HPDE6-E6E7 (cell line): ENCODE results near the gene SPNS3.

Source experiments
- DNase-seq: peaks from one replicate; pipeline ENCODE4 v3.0.0; 2011; ENCODE audit warnings: missing footprints; ENCODE audit errors: extremely low spot score

The SPNS3 gene

GRCh38 chr17:4507361-4508111, 73.8 kb downstream of the SPNS3 start:
- no peak for DNase-seq

- no peak for DNase-seq
These were observed 74.5 kb downstream of the SPNS3 start for GRCh38 chr17:4508207-4508606.

DNA sequence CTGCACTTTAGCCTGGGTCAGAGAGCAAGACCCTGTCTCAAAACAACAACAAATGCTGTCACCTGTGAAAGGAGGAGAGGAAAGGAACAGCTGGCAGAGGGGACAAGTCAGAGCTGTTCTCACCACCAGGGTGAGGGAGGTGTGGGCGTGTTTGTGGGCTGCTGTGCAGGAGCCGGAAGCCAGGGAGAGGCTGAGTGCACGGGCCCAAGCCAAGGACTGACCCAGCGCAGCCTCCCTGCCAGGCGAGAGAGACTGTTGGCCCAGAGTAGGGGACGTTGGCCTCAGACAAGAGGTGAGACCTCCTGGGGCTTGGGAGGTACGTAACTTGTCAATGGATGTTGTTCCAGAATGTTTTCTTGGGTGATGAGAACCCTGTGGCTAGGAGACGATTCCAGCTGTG, 75.7 kb downstream of the SPNS3 start:
- DNase-seq = no peak

DNA sequence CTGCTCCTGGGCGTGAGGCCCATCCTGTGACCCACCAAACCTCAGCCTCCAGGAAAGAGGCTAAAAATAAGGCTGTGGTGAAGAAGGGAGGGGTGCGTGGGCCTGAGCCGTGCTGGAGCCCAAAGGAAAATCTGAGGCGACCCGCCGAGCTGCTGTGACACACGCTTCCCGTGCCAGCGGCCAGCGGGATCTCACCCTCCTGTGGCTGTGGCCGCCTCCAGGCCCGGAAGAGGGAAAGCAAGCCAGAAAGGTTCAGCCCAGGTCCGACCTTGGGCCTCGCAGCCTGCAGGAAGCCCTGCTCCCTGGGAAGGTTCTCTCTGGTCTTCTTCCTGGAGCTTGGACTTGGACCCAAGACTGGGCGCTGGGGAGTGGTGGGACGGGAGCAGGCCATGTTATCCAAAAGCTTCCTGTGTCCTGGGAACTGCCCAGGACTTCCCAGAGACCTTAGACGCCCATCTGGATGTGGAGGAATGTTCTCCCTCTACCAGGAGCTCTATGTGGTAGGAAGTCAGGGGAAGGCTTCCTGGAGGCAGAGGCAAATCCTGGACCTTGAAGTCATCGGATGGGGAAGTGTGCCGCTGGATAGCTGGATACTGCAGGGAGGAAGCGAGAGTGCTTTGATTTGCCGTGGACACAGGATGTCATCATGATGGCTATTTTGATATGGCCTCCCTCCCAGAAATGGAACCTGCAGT, 76.3 kb downstream of the SPNS3 start:
- DNase-seq = no peak

GRCh38 chr17:4510618-4510941, 76.8 kb downstream of the SPNS3 start:
- no peak for DNase-seq

DNA sequence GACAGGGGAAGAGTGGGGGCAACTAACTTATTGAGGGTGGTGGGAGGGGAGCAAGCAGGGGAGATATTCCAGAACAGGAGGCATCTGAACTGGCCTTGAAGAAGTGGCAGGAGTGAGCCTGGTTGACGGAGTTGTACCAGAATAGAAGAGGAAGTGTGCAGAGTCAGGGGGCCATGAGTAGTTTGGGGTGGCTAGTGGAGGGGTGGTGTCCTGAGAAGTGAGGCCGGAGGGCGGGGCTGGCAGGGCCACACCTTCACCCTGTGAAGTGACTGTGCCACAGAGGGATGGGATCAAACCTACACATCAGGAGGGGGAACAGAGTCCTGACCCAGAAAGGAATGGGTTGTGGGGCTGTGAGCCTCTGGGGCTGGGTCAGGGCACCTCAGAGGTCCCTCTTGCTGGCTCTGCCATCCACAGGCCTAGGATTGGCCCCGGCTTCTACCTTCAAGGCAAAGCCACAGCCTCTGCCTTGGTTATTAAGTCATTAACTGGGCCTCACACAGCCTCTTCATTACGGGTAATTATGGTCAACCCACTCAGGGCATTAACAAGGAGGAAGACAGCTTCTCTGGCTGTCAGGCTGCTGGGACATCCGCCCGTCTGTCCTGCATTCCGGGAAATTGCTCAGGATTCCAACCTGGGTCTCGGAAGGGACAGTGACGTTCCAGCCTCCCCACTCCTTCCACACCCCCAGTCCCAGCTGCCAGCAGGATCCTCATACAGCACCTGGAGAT, 77.6 kb downstream of the SPNS3 start:
- DNase-seq = no peak

- no peak for DNase-seq
These were observed 78.7 kb downstream of the SPNS3 start for GRCh38 chr17:4512156-4513112.

- DNase-seq = no peak
These were observed 79.6 kb downstream of the SPNS3 start for GRCh38 chr17:4513113-4514032.

- DNase-seq = peak; percentile 63
These were observed 80.5 kb downstream of the SPNS3 start for GRCh38 chr17:4514206-4514605.

- DNase-seq = no peak
These were observed 81.0 kb downstream of the SPNS3 start for GRCh38 chr17:4514779-4515178.

GRCh38 chr17:4515501-4515900, 81.8 kb downstream of the SPNS3 start:
- no peak for DNase-seq

- no peak for DNase-seq
These were observed 83.0 kb downstream of the SPNS3 start for GRCh38 chr17:4516735-4517134.

DNA sequence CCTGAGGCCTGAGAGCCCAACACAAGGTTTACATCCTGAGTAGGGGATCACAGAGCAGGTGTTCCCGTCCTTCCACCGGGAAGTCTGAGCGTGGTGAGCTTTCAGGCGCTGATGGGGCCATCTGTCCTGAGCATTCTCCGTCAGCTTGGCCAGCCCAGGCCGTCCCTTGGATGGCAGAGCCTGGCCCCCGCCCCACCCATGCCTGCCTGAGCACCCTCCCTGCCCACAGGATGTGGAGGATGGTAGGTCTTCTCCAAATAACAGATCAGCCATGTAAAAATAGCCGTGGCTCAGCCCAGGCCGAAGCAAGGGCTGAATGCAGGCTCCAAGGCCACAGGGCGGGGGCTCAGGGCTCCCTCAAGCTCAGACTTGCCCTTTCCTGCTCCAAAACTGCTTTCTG, 85.2 kb downstream of the SPNS3 start:
- DNase-seq = no peak

- DNase-seq = no peak
These were observed 85.6 kb downstream of the SPNS3 start for GRCh38 chr17:4519361-4519788.

DNA sequence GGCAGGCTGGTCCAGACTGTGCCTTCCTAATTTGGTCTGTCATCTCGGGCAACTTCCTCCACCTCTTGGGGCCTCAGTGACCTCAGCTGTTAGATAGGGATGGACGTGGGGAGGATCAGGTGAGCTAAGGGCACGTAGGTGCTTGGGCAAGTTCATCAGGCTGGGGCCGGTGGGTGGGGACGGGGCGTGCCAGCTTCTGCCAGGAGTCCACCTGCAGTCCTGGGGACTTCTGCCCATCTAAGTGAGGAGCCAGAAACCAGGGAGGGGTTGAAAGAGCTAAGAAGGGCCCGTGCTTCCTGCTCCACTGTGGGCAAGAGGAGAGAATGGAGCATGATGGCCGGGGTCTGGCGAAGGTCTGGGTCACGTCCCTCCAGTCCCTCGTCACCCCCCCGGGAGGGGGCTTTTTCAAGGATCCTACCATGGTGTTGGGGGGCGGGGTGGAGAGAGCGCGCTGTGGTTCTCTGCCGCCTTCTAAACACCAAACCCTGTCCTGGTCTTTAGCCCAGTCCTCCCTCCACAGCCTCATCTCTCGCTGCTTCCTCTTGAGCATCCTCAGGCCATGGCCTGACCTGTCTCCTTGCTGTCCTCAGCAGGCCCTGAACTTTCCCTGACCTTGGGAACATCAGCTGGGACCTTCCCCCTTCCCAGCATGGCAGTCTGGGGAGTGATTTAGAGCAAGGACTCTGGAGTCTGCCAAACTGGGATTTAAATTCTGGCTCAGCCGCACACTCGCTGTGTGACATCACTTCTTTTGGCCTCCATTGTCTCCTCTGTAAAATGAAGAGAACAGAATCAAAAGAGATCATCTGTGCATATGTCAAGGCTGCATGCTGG, 86.5 kb downstream of the SPNS3 start:
- no peak for DNase-seq

- DNase-seq = peak; percentile 88
These were observed 87.3 kb downstream of the SPNS3 start for GRCh38 chr17:4520894-4521600.

DNA sequence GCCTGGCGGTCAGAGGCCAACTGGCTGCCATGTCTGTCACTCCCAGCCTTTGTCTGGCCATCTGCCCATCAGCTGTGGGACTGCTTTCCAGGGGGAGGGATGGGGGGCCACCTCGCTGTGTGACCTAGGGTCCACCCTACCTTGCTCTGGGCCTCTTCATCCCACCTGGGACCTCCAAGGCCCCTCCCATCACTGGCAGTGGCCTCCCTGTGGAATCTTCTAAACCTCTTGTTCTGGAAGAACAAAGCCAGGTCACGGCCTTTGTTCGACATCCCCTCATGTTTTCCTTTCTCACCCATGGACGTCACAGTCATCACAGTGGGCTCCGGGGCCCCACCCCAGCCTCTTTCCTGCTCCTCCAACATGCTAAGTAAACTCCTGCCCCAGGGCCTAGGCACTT, 88.9 kb downstream of the SPNS3 start:
- DNase-seq = no peak

GRCh38 chr17:4523946-4524345, 90.2 kb downstream of the SPNS3 start:
- no peak for DNase-seq
